Astrocyte of the hippocampus (primary cell): Measurements from ENCODE around the gene ROCK2.
A peak's percentile ranks its signal among the peaks of the same experiment; 100 is the strongest.
"Not testable (repeated sequence)": the region's sequence is repeated elsewhere in the genome, so short reads cannot be mapped to it uniquely, and the experiment has no call there.

Experiments used
- DNase-seq: peaks from one replicate; pipeline ENCODE4 v3.0.0; 2011; ENCODE audit warnings: low read depth, low spot score

Gene ROCK2

GRCh38 chr2:11267931-11268330 lies 76.5 kb downstream of the ROCK2 start:
- DNase-seq, result no peak

- DNase-seq, result no peak
These were observed 79.6 kb downstream of the ROCK2 start for GRCh38 chr2:11264818-11265217.

GRCh38 chr2:11264007-11264406 lies 80.4 kb downstream of the ROCK2 start:
- DNase-seq, result no peak

- no peak for DNase-seq
These were observed 81.3 kb downstream of the ROCK2 start for GRCh38 chr2:11263177-11263576.

GRCh38 chr2:11262438-11262837 lies 82.0 kb downstream of the ROCK2 start:
- not testable (repeated sequence) for DNase-seq

GRCh38 chr2:11261564-11261963 lies 82.9 kb downstream of the ROCK2 start:
- not testable (repeated sequence) for DNase-seq

GRCh38 chr2:11260979-11261378 lies 83.5 kb downstream of the ROCK2 start:
- DNase-seq, result no peak

GRCh38 chr2:11257964-11258363 lies 86.5 kb downstream of the ROCK2 start:
- peak; percentile 15 for DNase-seq

- DNase-seq, result no peak
These were observed 87.4 kb downstream of the ROCK2 start for GRCh38 chr2:11257078-11257477.

GRCh38 chr2:11256166-11256565 lies 88.3 kb downstream of the ROCK2 start:
- no peak for DNase-seq

GRCh38 chr2:11254100-11254536 lies 90.3 kb downstream of the ROCK2 start:
- DNase-seq, result peak; percentile 10

- not testable (repeated sequence) for DNase-seq
These were observed 92.0 kb downstream of the ROCK2 start for GRCh38 chr2:11252458-11252857.

GRCh38 chr2:11250400-11251196 lies 93.8 kb downstream of the ROCK2 start:
- no peak for DNase-seq

- DNase-seq, result no peak
These were observed 99.1 kb downstream of the ROCK2 start for GRCh38 chr2:11245322-11245721.

- no peak for DNase-seq
These were observed 100.2 kb downstream of the ROCK2 start for GRCh38 chr2:11244091-11244826.

GRCh38 chr2:11243512-11243911 lies 100.9 kb downstream of the ROCK2 start:
- DNase-seq, result no peak

- no peak for DNase-seq
These were observed 101.8 kb downstream of the ROCK2 start for GRCh38 chr2:11242542-11243174.

GRCh38 chr2:11241412-11242203 lies 102.8 kb downstream of the ROCK2 start:
- no peak for DNase-seq

GRCh38 chr2:11239666-11240462 lies 104.6 kb downstream of the ROCK2 start:
- peak; percentile 34 for DNase-seq

GRCh38 chr2:11239147-11239546 lies 105.3 kb downstream of the ROCK2 start:
- DNase-seq, result no peak

GRCh38 chr2:11237122-11237521 lies 107.3 kb downstream of the ROCK2 start:
- DNase-seq, result no peak
